Endothelial cell of umbilical vein (primary cell): ENCODE measurements around the gene NEU1. TPM values are rescaled to one million over a fixed set of nuclear protein-coding genes. Genes with fewer than 3 reads are reported as not detected.

Source experiments
- BruUV-seq: library from RNA; stranded (reverse); fragments of 400-500 nt; replicated peaks from 2 replicates; lab custom pipeline; 2021; lab: Mats Ljungman, UMichigan
- CTCF ChIA-PET: fragments of 300-600, 350-600 bp; sonication (Branson Sonifier 250); formaldehyde crosslinking; loops from one replicate; lab custom pipeline; 2021; ENCODE audit warnings: antibody characterized with exemption, inconsistent platforms; lab: Charles Lee
- POLR2A ChIA-PET: fragments of 300-600, 350-600 bp; sonication (Branson Sonifier 250); formaldehyde crosslinking; loops from one replicate; lab custom pipeline; 2021; ENCODE audit warnings: antibody characterized with exemption, inconsistent platforms; lab: Charles Lee
- DNase-seq: peaks from one replicate; pipeline ENCODE4 v3.0.0-alpha.2; 2011; ENCODE audit warnings: low read depth, low spot score
- FAIRE-seq: peaks from 2 replicates; lab custom pipeline; 2011; peaks lifted over from hg19 to GRCh38; lab: Jason Lieb, UNC
- H2AFZ ChIP-seq: 2 replicates; pipeline ENCODE4 v1.6.0; 2012; ENCODE audit warnings: low read depth, low read length, control low read depth, inconsistent platforms
- H3K27ac ChIP-seq: 2 replicates; pipeline ENCODE4 v1.5.1; 2011; ENCODE audit warnings: low read depth, mild to moderate bottlenecking, control low read depth, low read length, moderate library complexity; ENCODE audit not compliant: insufficient read depth
- H3K27me3 ChIP-seq, 2 experiments: 2 replicates each; pipeline versions ENCODE4 v1.6.0 to v1.6.1; 2011; ENCODE audit warnings: low read length in 2 of 2, mixed read lengths in 1 of 2; ENCODE audit not compliant: control insufficient read depth in 2 of 2, insufficient read depth in 2 of 2
- H3K36me3 ChIP-seq, 2 experiments: 2 replicates in 1 of 2; 3 replicates in 1 of 2; pipeline ENCODE4 v1.5.1; 2011; ENCODE audit warnings: low read length in 2 of 2, mild to moderate bottlenecking in 1 of 2, moderate library complexity in 1 of 2; ENCODE audit not compliant: control insufficient read depth in 2 of 2, insufficient read depth in 2 of 2; ENCODE audit errors: extremely low read depth in 1 of 2
- H3K4me1 ChIP-seq: 3 replicates; pipeline ENCODE4 v1.5.1; 2011; ENCODE audit warnings: mild to moderate bottlenecking, low read length; ENCODE audit not compliant: control insufficient read depth, insufficient read depth; ENCODE audit errors: extremely low read depth
- H3K4me2 ChIP-seq: 2 replicates; pipeline ENCODE4 v1.6.1; 2011; ENCODE audit warnings: low read length, control low read depth, mixed read lengths; ENCODE audit not compliant: insufficient read depth
- H3K4me3 ChIP-seq, 3 experiments: fragments of 200-600 bp in 1 of 3; sonication (generic), shearing (Covaris generic) in 1 of 3; replicated peaks in 1 of 3; 2 replicates each; pipeline ENCODE4 v1.5.1; 2011 to 2016; ENCODE audit warnings: control low read depth in 3 of 3, low read length in 3 of 3, mild to moderate bottlenecking in 2 of 3, inconsistent platforms in 1 of 3, low read depth in 1 of 3, moderate library complexity in 1 of 3; ENCODE audit not compliant: insufficient read depth in 1 of 3
- H3K79me2 ChIP-seq: 2 replicates; pipeline ENCODE4 v1.6.0; 2012; ENCODE audit warnings: low read length, inconsistent platforms; ENCODE audit not compliant: control insufficient read depth, insufficient read depth
- H3K9ac ChIP-seq: replicated peaks from 2 replicates; pipeline ENCODE3; 2011; ENCODE audit warnings: low read length, control low read depth; ENCODE audit not compliant: insufficient read depth; ENCODE audit errors: extremely low read depth
- H3K9me1 ChIP-seq: replicated peaks from 3 replicates; pipeline ENCODE4 v1.6.0; 2011; ENCODE audit warnings: mild to moderate bottlenecking, low read length; ENCODE audit not compliant: control insufficient read depth, insufficient read depth; ENCODE audit errors: extremely low read depth
- H3K9me3 ChIP-seq: replicated peaks from 2 replicates; pipeline ENCODE4 v1.5.1; 2012; ENCODE audit warnings: low read length, inconsistent platforms; ENCODE audit not compliant: control insufficient read depth, insufficient read depth
- H4K20me1 ChIP-seq: replicated peaks from 2 replicates; pipeline ENCODE3; 2011; ENCODE audit warnings: mild to moderate bottlenecking, low read length; ENCODE audit not compliant: control insufficient read depth, insufficient read depth; ENCODE audit errors: extremely low read depth
- CTCF ChIP-seq, 2 donors: IDR thresholded peaks; 1 replicate in 1 of 2; 2 replicates in 1 of 2; pipeline ENCODE4 v1.5.1; 2011; ENCODE audit warnings: low read length in 2 of 2, mild to moderate bottlenecking in 2 of 2, moderate library complexity in 2 of 2, control low read depth in 1 of 2, inconsistent platforms in 1 of 2, low read depth in 1 of 2; ENCODE audit not compliant: insufficient read depth in 1 of 2; ENCODE audit errors: extremely low read depth in 1 of 2
- EZH2 ChIP-seq: IDR thresholded peaks from 2 replicates; pipeline ENCODE4 v1.6.1; 2012; ENCODE audit warnings: borderline replicate concordance, low read depth, mild to moderate bottlenecking, moderate library complexity, low read length, inconsistent platforms; ENCODE audit not compliant: severe bottlenecking
- GATA2 ChIP-seq: IDR thresholded peaks from 2 replicates; pipeline ENCODE4 v1.7.0; 2011; ENCODE audit warnings: low read depth, mild to moderate bottlenecking, moderate library complexity, mixed read lengths, low read length; ENCODE audit not compliant: insufficient read length, insufficient read depth
- JUN ChIP-seq: IDR thresholded peaks from 2 replicates; pipeline ENCODE4 v1.6.1; 2011; ENCODE audit warnings: borderline replicate concordance, low read depth; ENCODE audit not compliant: insufficient read length, insufficient read depth
- MYC ChIP-seq: IDR thresholded peaks from one replicate; pipeline ENCODE4 v1.6.1; 2011; ENCODE audit warnings: mild to moderate bottlenecking, low read depth, low read length
- dilution Hi-C: fragments of 300-500 bp; cut with MboI; formaldehyde crosslinking; loops from one replicate; pipeline ENCODE4 v1.15.0; 2019; ENCODE audit warnings: low sequenced_read_pairs; ENCODE audit not compliant: extremely low pct_ligation_motif_present
- intact Hi-C: fragments of 100-400 bp; cut with micrococcal nuclease; formaldehyde crosslinking; loops from one replicate; pipeline ENCODE4 v1.10.0; 2022
- polyA plus RNA-seq, 4 experiments: library from polyadenylated mRNA; depleted of rRNA in 3 of 4; stranded (reverse) in 3 of 4; unstranded in 1 of 4; fragments of >200 nt; gene quantifications; 2 replicates each; pipeline versions ENCODE4 v1.2.1 to v1.2.3, GENCODE V29; 2011 to 2012; ENCODE audit warnings: missing spikeins in 1 of 4
- total RNA-seq: library from RNA; stranded (reverse); gene quantifications from 2 replicates; pipeline ENCODE4 v1.2.3, GENCODE V29; 2021

The NEU1 gene
- total and polyA plus RNA-seq, 2 donors (not counting 3 experiments of a cell fraction or from before 2014, with no cell fraction given), result 62.8 to 111 TPM

DNA sequence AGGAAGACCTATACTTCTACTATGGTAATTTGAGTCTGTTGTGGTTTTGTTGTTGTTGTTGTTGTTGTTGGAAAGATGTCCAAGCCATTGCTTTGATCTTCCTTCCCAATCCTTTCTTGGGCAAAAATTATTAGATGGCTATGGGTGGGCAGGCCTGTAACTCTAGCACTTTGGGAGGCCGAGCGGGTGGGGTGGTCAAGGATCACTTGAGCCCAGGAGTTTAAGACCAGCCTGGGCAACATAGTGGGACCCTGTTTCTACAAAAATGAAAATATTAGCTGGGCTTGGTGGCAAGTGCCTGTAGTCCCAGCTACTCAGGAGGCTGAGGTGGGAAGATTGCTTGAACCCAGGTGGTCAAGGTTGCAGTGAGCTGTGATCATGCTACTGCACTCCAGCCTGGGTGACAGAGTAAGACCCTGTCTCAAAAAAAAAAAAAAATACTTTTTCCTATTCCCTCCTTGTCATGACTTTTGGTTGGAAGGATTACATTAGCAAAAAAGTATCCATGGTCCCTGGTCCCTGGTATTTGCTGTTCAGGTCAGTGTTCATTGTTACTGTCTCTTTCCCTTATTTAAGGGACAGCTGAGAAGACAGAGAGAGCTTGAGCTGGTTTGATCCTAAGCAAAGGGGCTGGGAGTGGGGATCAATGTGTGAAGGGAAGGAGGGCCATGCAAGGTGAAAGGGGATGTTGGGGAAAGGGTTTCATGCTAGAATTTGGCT is 11.7 kb downstream of the NEU1 start:
- H3K4me2 ChIP-seq, result no peak overlapping the region
- H3K4me3 ChIP-seq, result no peak overlapping the region
- no TSS peak for BruUV-seq
- POLR2A ChIA-PET, result no interaction called here
- no peaks in the 10 kb centered on the region for H3K9me1 ChIP-seq
- no peak for FAIRE-seq
- no peaks in the 10 kb centered on the region for H3K4me1 ChIP-seq
- no peak overlapping the region for H3K9ac ChIP-seq
- H4K20me1 ChIP-seq, result no peaks in the 10 kb centered on the region
- H3K27me3 ChIP-seq, result no peaks in the 10 kb centered on the region
- no peaks in the 10 kb centered on the region for H3K36me3 ChIP-seq
- no peak for DNase-seq
- TF ChIP-seq CTCF (IDR thresholded peaks at IDR 0.05; ENCODE audit: extremely low read depth in 1 of 2, insufficient read depth in 1 of 2, low read depth in 1 of 2, low read length in 2 of 2) (no peak), EZH2 (no peak), GATA2 (no peak), JUN (no peak), MYC (no peak)
- intact Hi-C loops, result no loop called here
- no peaks in the 10 kb centered on the region for H3K9me3 ChIP-seq
- H3K79me2 ChIP-seq, result no peaks in the 10 kb centered on the region
- H2AFZ ChIP-seq, result no peak overlapping the region
- dilution Hi-C loops, result no loop called here
- CTCF ChIA-PET, result no interaction called here
- no peak overlapping the region for H3K27ac ChIP-seq
